Measurements from ENCODE around the gene BLCAP.

GRCh38 chr20:37523911-37524700 lies 3.6 kb downstream of the BLCAP start:
- TF ChIP-seq CTCF (conservative IDR thresholded peaks at IDR 0.05; ENCODE audit: low read depth, low read length) (no peak), RFX5 (IDR thresholded peaks at IDR 0.05; ENCODE audit: low read depth, low read length) (no peak), POLR2A (IDR thresholded peaks at IDR 0.05; ENCODE audit: low read depth, low read length) (no peak), USF2 (IDR thresholded peaks at IDR 0.05; ENCODE audit: low read depth, low read length) (no peak), RAD21 (IDR thresholded peaks at IDR 0.05; ENCODE audit: low read length) (no peak), CEBPB (IDR thresholded peaks at IDR 0.05; ENCODE audit: low read depth, low read length) (no peak), MAFK (IDR thresholded peaks at IDR 0.05; ENCODE audit: low read depth, low read length) (no peak), ELK1 (IDR thresholded peaks at IDR 0.05; ENCODE audit: borderline replicate concordance, low read depth, low read length) (no peak), MAZ (IDR thresholded peaks at IDR 0.05; ENCODE audit: borderline replicate concordance, low read depth, low read length) (no peak)
